ENCODE results near the gene GNB1.
"Not testable (repeated sequence)": the region's sequence is repeated elsewhere in the genome, so short reads cannot be mapped to it uniquely, and the experiment has no call there.

GNB1 gene

DNA sequence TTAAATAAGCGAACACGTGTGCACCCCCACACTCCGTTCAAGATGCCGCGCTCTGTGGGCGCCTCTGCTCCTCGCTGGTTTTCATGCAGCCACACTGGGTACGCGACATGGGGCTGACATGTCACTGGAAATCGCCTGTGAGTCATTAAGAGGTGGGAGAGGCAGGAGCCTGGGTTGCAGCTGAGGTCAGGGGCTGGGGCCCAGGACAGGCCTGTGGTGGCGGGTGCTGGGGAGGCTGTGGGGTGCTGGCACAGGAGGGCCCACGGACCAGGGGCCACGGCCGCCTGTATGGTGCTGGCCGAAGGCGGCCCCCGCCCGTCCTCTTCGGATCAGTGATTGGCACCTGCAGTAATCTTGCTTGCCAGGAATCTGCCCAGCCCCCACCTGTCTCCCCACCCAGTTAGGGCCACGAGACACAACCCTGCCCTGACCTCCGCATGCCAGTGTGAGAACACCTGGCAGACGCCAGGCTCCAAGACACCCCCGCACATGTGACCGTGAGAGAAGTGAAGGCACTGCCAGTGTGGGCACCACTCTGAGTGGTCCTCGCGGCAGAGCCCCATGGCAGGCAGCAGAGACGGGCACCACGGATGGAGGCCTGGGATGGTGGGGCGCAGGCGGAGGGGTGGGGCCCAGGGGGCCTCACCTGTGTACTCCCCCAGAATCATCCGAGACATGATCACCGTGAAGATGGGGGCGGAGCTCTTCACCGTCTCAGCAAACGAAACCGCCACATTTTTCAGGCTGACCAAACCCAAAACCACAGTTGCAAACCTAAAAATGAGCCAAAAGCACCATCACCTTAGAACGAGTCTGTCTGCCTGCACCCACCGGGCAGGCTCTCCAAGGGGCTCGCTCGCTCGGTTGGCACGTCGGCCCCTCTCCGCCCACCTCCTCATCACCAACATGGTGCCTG is 153.0 kb downstream of the GNB1 start:
- not testable (repeated sequence) for DNase-seq
